ENCODE data around the gene ZNRD2.

DNA sequence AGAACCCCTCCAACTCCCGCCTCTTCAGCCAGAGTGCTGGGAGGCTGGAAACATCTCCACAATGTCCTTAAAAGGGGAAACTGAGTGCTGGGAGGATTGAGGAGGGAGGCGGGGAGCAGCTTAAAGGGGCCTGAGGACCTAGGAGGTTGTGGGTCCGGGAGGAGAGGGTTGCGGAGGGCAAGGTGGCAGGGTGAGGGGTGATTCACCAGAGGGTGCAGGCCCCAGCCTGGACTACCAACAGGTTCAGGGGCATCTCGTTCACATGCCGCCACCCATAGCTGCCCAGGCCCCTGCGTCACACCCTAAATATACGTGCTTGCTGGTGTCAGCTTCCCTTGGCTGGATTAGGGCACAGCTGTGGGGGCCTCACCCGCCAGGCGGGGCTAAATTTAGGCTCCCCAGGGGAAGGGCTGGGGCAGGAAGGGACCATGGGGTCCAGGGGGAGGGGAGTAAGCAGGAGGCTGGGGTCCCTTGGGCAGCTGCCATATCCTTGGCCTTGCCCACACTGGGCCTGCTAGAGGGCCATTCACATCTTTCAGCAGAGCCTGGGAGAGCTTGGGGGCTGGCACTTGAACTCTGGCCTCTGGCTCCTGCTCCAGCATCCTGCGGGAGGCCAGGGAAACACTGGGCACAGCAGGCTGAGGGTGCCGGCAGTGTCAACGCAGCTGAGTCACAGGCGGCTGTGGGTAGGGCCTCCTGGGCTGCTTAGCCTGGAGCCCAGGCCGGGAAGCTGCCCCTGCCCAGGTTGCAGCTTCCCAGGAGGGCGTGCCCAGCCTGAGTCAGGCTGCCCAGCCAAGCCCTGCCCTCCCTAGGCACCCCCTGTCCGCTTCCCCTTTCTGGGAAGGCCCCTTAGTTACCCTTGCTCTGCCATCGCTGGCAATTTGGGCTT is 6.8 kb downstream of the ZNRD2 start:
- TF ChIP-seq, protein P1, sequence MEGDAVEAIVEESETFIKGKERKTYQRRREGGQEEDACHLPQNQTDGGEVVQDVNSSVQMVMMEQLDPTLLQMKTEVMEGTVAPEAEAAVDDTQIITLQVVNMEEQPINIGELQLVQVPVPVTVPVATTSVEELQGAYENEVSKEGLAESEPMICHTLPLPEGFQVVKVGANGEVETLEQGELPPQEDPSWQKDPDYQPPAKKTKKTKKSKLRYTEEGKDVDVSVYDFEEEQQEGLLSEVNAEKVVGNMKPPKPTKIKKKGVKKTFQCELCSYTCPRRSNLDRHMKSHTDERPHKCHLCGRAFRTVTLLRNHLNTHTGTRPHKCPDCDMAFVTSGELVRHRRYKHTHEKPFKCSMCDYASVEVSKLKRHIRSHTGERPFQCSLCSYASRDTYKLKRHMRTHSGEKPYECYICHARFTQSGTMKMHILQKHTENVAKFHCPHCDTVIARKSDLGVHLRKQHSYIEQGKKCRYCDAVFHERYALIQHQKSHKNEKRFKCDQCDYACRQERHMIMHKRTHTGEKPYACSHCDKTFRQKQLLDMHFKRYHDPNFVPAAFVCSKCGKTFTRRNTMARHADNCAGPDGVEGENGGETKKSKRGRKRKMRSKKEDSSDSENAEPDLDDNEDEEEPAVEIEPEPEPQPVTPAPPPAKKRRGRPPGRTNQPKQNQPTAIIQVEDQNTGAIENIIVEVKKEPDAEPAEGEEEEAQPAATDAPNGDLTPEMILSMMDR (tag by site-specific recombination; IDR thresholded peaks at IDR 0.05): no peak
- no peak for TF ChIP-seq ZNF792 (tag by site-specific recombination; IDR thresholded peaks at IDR 0.05)
- TF ChIP-seq GLIS2 (tag by site-specific recombination; IDR thresholded peaks at IDR 0.05): peak; percentile 52; the same call in 1 of the 2 replicates
- TF ChIP-seq RBAK (tag by site-specific recombination; IDR thresholded peaks at IDR 0.05): no peak
- no peak for TF ChIP-seq ZBTB7A (tag by site-specific recombination; IDR thresholded peaks at IDR 0.05; ENCODE audit: low read depth)
- no peak for TF ChIP-seq MYNN (tag by site-specific recombination; IDR thresholded peaks at IDR 0.05; ENCODE audit: borderline replicate concordance)
- TF ChIP-seq, protein P2, sequence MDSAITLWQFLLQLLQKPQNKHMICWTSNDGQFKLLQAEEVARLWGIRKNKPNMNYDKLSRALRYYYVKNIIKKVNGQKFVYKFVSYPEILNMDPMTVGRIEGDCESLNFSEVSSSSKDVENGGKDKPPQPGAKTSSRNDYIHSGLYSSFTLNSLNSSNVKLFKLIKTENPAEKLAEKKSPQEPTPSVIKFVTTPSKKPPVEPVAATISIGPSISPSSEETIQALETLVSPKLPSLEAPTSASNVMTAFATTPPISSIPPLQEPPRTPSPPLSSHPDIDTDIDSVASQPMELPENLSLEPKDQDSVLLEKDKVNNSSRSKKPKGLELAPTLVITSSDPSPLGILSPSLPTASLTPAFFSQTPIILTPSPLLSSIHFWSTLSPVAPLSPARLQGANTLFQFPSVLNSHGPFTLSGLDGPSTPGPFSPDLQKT (IDR thresholded peaks at IDR 0.05; ENCODE audit: borderline replicate concordance, low read depth, low read length): no peak
- TF ChIP-seq TCF7L2 (IDR thresholded peaks at IDR 0.05; ENCODE audit: borderline replicate concordance, low read depth, low read length): no peak
